A549 treated with Hydrocortisone at 1 μM for 4 hours (cell line): ENCODE results near the gene STC2. TPM values are rescaled to one million over a fixed set of nuclear protein-coding genes. Genes with fewer than 3 reads are reported as not detected.

Source experiments
- total RNA-seq: library from RNA; stranded (reverse); fragments of 200-300 nt; extraction: Qiagen RNA extraction; gene quantifications from 5 replicates; pipeline ENCODE4 v1.2.3, GENCODE V29; 2022

STC2 gene, protein sequence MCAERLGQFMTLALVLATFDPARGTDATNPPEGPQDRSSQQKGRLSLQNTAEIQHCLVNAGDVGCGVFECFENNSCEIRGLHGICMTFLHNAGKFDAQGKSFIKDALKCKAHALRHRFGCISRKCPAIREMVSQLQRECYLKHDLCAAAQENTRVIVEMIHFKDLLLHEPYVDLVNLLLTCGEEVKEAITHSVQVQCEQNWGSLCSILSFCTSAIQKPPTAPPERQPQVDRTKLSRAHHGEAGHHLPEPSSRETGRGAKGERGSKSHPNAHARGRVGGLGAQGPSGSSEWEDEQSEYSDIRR
- total RNA-seq, result 37.3 to 63.0 TPM (median 41.3 TPM) in 5 replicates

DNA sequence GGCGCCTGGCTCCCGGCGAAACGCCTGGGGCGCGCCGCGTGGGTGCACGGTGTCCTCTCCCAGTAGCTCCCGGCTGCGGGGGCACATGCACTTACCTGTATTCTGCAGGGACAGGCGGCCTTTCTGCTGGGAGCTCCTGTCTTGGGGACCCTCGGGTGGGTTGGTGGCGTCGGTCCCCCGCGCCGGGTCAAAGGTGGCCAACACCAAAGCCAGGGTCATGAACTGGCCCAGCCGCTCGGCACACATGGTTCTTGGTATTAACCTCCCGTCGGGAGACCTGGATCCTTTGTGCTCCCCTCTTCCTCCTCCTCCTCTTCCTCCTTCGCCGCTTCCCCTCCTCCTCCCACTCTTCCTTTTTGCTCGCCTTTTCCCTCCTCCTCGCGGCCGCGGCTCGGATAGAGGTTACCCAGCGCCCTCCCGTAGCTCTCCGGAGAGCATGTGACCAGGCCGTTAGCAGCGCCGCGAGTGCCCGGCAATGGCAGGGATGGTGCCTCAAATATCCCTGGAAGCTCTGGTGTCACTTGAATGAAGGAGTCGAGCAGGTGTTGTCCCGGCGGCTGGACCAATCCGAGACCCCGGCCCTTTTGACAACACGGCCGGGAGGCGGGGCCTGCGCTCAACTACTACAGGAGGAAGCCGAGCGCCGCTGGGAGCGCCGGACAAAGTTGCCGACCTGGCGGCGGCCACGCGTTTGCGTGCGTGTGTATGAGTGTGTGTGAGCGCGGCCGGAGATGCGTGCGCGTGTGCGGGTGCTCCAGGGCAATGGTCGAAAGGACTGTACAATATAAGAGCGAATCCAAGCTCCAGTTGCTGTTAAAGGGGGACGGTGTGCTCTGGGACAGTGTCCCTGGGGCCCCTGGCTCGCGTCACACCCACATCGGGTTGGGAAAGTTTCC is at the start of gene STC2:
Gene STC2 (minus strand): TSS at position 467 of the 896 bp plus-strand sequence. CDS start 221 bp downstream, at position 246.

Other genes starting within 250 kb of the STC2 start
- gene BNIP1, start 183.9 kb downstream of the STC2 start, total RNA-seq, result 15.5 to 18.1 TPM (median 16.4 TPM) in 5 replicates
- 10.7 to 15.8 TPM (median 13.4 TPM) in 5 replicates for gene NKX2-5, start 93.2 kb downstream of the STC2 start, total RNA-seq